GM12878 (cell line): ENCODE data around the gene MX1. TPM values are rescaled to one million over a fixed set of nuclear protein-coding genes. Genes with fewer than 3 reads are reported as not detected.

Source experiments
- ASH2L ChIP-seq: fragments of 300-600, 200-600 bp; sonication (generic); IDR thresholded peaks from 2 replicates; pipeline ENCODE4 v1.6.1; 2017; ENCODE audit warnings: low read depth, mild to moderate bottlenecking, borderline replicate concordance
- BCL3 ChIP-seq: IDR thresholded peaks from 2 replicates; pipeline ENCODE4 v1.6.1; 2011; ENCODE audit warnings: borderline replicate concordance, low read depth, mild to moderate bottlenecking, moderate library complexity, low read length; ENCODE audit not compliant: insufficient read depth, poor library complexity, severe bottlenecking
- CBX3 ChIP-seq: fragments of 200-600 bp; sonication (generic); IDR thresholded peaks from 2 replicates; pipeline ENCODE4 v1.6.1; 2016; ENCODE audit warnings: low read depth, borderline replicate concordance
- E2F4 ChIP-seq: IDR thresholded peaks from 2 replicates; pipeline ENCODE4 v1.6.1; 2012; ENCODE audit warnings: low read depth, low read length, improper control_type of control experiment
- EED ChIP-seq: sonication (generic); IDR thresholded peaks from 2 replicates; pipeline ENCODE4 v1.6.1; 2016; ENCODE audit warnings: antibody characterized with exemption, low read depth
- EGR1 ChIP-seq, 2 experiments: IDR thresholded peaks; 1 replicate in 1 of 2; 2 replicates in 1 of 2; pipeline ENCODE4 v1.6.1; 2011 to 2012; ENCODE audit warnings: low read depth in 2 of 2, low read length in 2 of 2, borderline replicate concordance in 1 of 2, mild to moderate bottlenecking in 1 of 2, moderate library complexity in 1 of 2
- FOXM1 ChIP-seq: IDR thresholded peaks from 2 replicates; pipeline ENCODE4 v1.6.1; 2012; ENCODE audit warnings: low read depth, mild to moderate bottlenecking, inconsistent platforms, low read length, moderate library complexity
- JUNB ChIP-seq: IDR thresholded peaks from 2 replicates; pipeline ENCODE4 v1.6.1; 2016; ENCODE audit warnings: antibody characterized with exemption, mild to moderate bottlenecking
- MYB ChIP-seq: fragments of 150-350 bp; IDR thresholded peaks from 2 replicates; pipeline ENCODE4 v1.6.1; 2014; ENCODE audit warnings: mild to moderate bottlenecking, low read depth, low read length, borderline replicate concordance
- NFYA ChIP-seq: IDR thresholded peaks from 2 replicates; pipeline ENCODE4 v1.6.1; 2011; ENCODE audit warnings: low read depth, mild to moderate bottlenecking, low read length, improper control_type of control experiment, borderline replicate concordance
- NR2F1 ChIP-seq: fragments of 450-650 bp; conservative IDR thresholded peaks from 2 replicates; pipeline ENCODE4 v1.6.1; 2017; ENCODE audit warnings: mild to moderate bottlenecking
- POLR2AphosphoS2 ChIP-seq: IDR thresholded peaks from 2 replicates; pipeline ENCODE4 v1.6.1; 2011; ENCODE audit warnings: low read depth, mild to moderate bottlenecking, low read length, improper control_type of control experiment, moderate library complexity
- PRDM15 ChIP-seq: fragments of 450-650 bp; formaldehyde crosslinking; IDR thresholded peaks from 2 replicates; pipeline ENCODE4 v1.4.0; 2020; ENCODE audit warnings: mild to moderate bottlenecking, moderate library complexity
- SMC3 ChIP-seq: IDR thresholded peaks from 2 replicates; pipeline ENCODE4 v1.6.1; 2011; ENCODE audit warnings: low read length, improper control_type of control experiment, borderline replicate concordance
- SPI1 ChIP-seq: IDR thresholded peaks from 2 replicates; pipeline ENCODE4 v1.6.1; 2011; ENCODE audit warnings: low read depth, mild to moderate bottlenecking, low read length, moderate library complexity, borderline replicate concordance; ENCODE audit not compliant: insufficient read depth
- TCF7 ChIP-seq: IDR thresholded peaks from 2 replicates; pipeline ENCODE4 v1.6.1; 2014; ENCODE audit warnings: antibody characterized with exemption, borderline replicate concordance
- ZBED1 ChIP-seq: IDR thresholded peaks from 2 replicates; pipeline ENCODE4 v1.6.1; 2016; ENCODE audit warnings: borderline replicate concordance
- ZNF687 ChIP-seq: fragments of 450-650 bp; IDR thresholded peaks from 2 replicates; pipeline ENCODE4 v1.6.1; 2017; ENCODE audit warnings: mild to moderate bottlenecking, moderate library complexity
- polyA plus RNA-seq, 11 experiments: library from polyadenylated mRNA; depleted of rRNA in 4 of 11; unstranded in 6 of 11; stranded (reverse) in 5 of 11; fragments of >200 nt; fragmentation: Nextera tagmentation in 4 of 11; fragmentation: Illumina TruSeq in 1 of 11; extraction: Ambion mirVana in 4 of 11; extraction: Trizol in 1 of 11; gene quantifications; 1 replicate in 1 of 11; 2 replicates in 10 of 11; pipeline versions ENCODE4 v1.2.1 to v1.2.3, GENCODE V29; 2011 to 2016; ENCODE audit warnings: inconsistent platforms in 2 of 11, missing spikeins in 2 of 11, low read depth in 1 of 11
- total RNA-seq, 4 experiments: library from RNA; depleted of rRNA in 3 of 4; stranded (reverse); fragments of >200 nt in 3 of 4; fragmentation: Illumina TruSeq in 1 of 4; extraction: Trizol in 1 of 4; gene quantifications; 2 replicates each; pipeline versions ENCODE4 v1.2.1 to v1.2.3, GENCODE V29; 2013 to 2021

Gene MX1
- total and polyA plus RNA-seq, 10 of the 15 experiments (the other 5 are each of a cell fraction or from before 2014, with no cell fraction given): 75.9 to 385 (median 302) TPM

GRCh38 chr21:41425954-41426675 is at the start of gene MX1 (continued):
- no peak for TF ChIP-seq PRDM15 (CRISPR knock-in tag)
- no peak for TF ChIP-seq JUNB
- TF ChIP-seq EED: peak; percentile 29; the same call in 1 of the 2 replicates
- TF ChIP-seq BCL3: no peak
- TF ChIP-seq EGR1 (IDR thresholded peaks at IDR 0.05; ENCODE audit: borderline replicate concordance in 1 of 2, low read depth in 2 of 2, low read length in 2 of 2): no peak
- peak; percentile 76 for TF ChIP-seq ZNF687
- TF ChIP-seq NFYA: no peak
- no peak for TF ChIP-seq ASH2L
- no peak for TF ChIP-seq MYB
- TF ChIP-seq ZBED1: no peak
- TF ChIP-seq NR2F1: peak; percentile 21; the same call in 1 of the 2 replicates
- TF ChIP-seq FOXM1: 0 out of 2 replicates have a peak, but pooled peaks have one; percentile 24
- no peak for TF ChIP-seq TCF7
- TF ChIP-seq SPI1: no peak
- TF ChIP-seq SMC3: no peak
- no peak for TF ChIP-seq E2F4
- TF ChIP-seq POLR2AphosphoS2: peak; percentile 93
- TF ChIP-seq CBX3: no peak
